Lung (tissue), 12 donors: ENCODE results near the gene ARHGEF40. TPM values are rescaled to one million over a fixed set of nuclear protein-coding genes. Genes with fewer than 3 reads are reported as not detected.

Experiments used
- ATAC-seq: fragments of 200-7000 bp; cut with Tn5 transposase; one replicate; pipeline ENCODE4 v1.9.1; 2020; ENCODE audit warnings: moderate number of reproducible peaks; ENCODE audit not compliant: insufficient read depth, low FRiP score
- DNase-seq, 3 donors: peaks; one replicate each; pipeline ENCODE4 v3.0.0-alpha.2; 2013 to 2017
- H3K27ac ChIP-seq, 2 donors: one replicate each; pipeline ENCODE4 v1.5.1; 2013; ENCODE audit warnings: mild to moderate bottlenecking in 2 of 2, moderate library complexity in 2 of 2, control low read depth in 1 of 2, inconsistent platforms in 1 of 2, low read depth in 1 of 2, low read length in 1 of 2
- H3K27me3 ChIP-seq, 3 donors: one replicate each; pipeline ENCODE4 v1.5.1; 2013; ENCODE audit warnings: low read length in 2 of 3; ENCODE audit not compliant: control insufficient read depth in 3 of 3, insufficient read depth in 3 of 3
- H3K36me3 ChIP-seq, 4 donors: one replicate each; pipeline ENCODE4 v1.5.1; 2013; ENCODE audit warnings: low read length in 4 of 4, mild to moderate bottlenecking in 1 of 4, moderate library complexity in 1 of 4; ENCODE audit not compliant: control insufficient read depth in 4 of 4, insufficient read depth in 4 of 4
- H3K4me1 ChIP-seq, 5 donors: one replicate each; pipeline ENCODE4 v1.5.1; 2013; ENCODE audit warnings: low read length in 5 of 5, mild to moderate bottlenecking in 2 of 5, moderate library complexity in 1 of 5; ENCODE audit not compliant: control insufficient read depth in 5 of 5, insufficient read depth in 5 of 5
- H3K4me3 ChIP-seq: one replicate; pipeline ENCODE4 v1.5.1; 2013; ENCODE audit warnings: mild to moderate bottlenecking, control low read depth, moderate library complexity
- H3K9ac ChIP-seq, 2 donors: one replicate each; pipeline ENCODE4 v1.5.1; 2013; ENCODE audit warnings: low read length in 2 of 2, control low read depth in 1 of 2; ENCODE audit not compliant: insufficient read depth in 1 of 2
- H3K9me3 ChIP-seq, 4 donors: one replicate each; pipeline ENCODE4 v1.5.1; 2013; ENCODE audit warnings: low read length in 3 of 4, mild to moderate bottlenecking in 1 of 4, moderate library complexity in 1 of 4; ENCODE audit not compliant: control insufficient read depth in 4 of 4, insufficient read depth in 3 of 4
- WGBS, 2 donors: extraction: QIAGEN DNeasy Blood & Tissue Kit; methylation state at CpG; one replicate each; pipeline ENCODE4 v1.1.7; 2013; 5-methylcytosine and 5-hydroxymethylcytosine counted together
- polyA plus RNA-seq, 2 donors: library from polyadenylated mRNA; stranded (reverse); fragments of 200-250 nt; gene quantifications; one replicate each; pipeline ENCODE4 v1.2.1, GENCODE V29; 2013
- total RNA-seq, 2 donors: library from RNA; depleted of rRNA in 1 of 2; stranded (reverse); fragments of >200 nt in 1 of 2; gene quantifications; one replicate each; pipeline ENCODE4 v1.2.1, GENCODE V29; 2014 to 2021
- TF ChIP-seq, protein P1 (sequence below): IDR thresholded peaks from 2 replicates; pipeline ENCODE4 v1.5.1; 2012; ENCODE audit warnings: mild to moderate bottlenecking; ENCODE audit errors: control extremely low read depth, extremely low read depth
- donor health status: control.
- donor health status: control.
- donor health status: Bipolar disorder and iron deficiency.
- donor health status: healthy.
- donor health status: DM: yes; HTN: yes; CAD: no.

ARHGEF40 gene
- total and polyA plus RNA-seq, 4 donors: 13.1 to 48.6 (median 27.3) TPM

DNA sequence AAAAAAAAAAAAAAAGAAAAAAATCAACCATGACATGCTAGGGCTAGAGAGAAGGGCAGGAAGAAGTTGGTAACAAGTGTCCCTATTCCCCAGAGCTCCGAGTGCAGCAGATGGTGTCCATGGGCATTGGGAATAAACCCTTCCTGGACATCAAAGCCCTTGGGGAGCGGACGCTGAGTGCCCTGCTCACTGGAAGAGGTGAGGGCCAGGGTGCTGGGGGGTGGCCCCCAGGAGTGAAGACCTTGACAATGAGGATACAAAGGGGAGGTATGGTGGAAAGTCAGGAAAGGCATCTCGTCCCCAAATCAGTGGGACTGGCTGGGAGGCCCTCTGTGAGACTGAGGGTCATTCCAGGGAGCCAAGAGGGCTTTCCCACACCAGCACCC, 16.8 kb downstream of the ARHGEF40 start:
- Histone ChIP-seq H3K9ac (peak overlapping the region in 1 of 2 donors; percentile 3), H3K4me3 (no peak overlapping the region), H3K27me3 (no peaks in the 10 kb centered on the region), H3K27ac (peak overlapping the region in 1 of 2 donors; percentile 54), H3K4me1 (no peaks in the 10 kb centered on the region), H3K36me3 (peaks cover 17 to 60% (median 45%) of the 10 kb centered on the region in 4 donors), H3K9me3 (no peaks in the 10 kb centered on the region)
- ATAC-seq (no peak), DNase-seq (no peak)
- TF ChIP-seq, protein P1, sequence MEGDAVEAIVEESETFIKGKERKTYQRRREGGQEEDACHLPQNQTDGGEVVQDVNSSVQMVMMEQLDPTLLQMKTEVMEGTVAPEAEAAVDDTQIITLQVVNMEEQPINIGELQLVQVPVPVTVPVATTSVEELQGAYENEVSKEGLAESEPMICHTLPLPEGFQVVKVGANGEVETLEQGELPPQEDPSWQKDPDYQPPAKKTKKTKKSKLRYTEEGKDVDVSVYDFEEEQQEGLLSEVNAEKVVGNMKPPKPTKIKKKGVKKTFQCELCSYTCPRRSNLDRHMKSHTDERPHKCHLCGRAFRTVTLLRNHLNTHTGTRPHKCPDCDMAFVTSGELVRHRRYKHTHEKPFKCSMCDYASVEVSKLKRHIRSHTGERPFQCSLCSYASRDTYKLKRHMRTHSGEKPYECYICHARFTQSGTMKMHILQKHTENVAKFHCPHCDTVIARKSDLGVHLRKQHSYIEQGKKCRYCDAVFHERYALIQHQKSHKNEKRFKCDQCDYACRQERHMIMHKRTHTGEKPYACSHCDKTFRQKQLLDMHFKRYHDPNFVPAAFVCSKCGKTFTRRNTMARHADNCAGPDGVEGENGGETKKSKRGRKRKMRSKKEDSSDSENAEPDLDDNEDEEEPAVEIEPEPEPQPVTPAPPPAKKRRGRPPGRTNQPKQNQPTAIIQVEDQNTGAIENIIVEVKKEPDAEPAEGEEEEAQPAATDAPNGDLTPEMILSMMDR: no peak
- WGBS, 2 donors: 88 to 91% methylated on average over 4 of the region's 4 CpGs

DNA sequence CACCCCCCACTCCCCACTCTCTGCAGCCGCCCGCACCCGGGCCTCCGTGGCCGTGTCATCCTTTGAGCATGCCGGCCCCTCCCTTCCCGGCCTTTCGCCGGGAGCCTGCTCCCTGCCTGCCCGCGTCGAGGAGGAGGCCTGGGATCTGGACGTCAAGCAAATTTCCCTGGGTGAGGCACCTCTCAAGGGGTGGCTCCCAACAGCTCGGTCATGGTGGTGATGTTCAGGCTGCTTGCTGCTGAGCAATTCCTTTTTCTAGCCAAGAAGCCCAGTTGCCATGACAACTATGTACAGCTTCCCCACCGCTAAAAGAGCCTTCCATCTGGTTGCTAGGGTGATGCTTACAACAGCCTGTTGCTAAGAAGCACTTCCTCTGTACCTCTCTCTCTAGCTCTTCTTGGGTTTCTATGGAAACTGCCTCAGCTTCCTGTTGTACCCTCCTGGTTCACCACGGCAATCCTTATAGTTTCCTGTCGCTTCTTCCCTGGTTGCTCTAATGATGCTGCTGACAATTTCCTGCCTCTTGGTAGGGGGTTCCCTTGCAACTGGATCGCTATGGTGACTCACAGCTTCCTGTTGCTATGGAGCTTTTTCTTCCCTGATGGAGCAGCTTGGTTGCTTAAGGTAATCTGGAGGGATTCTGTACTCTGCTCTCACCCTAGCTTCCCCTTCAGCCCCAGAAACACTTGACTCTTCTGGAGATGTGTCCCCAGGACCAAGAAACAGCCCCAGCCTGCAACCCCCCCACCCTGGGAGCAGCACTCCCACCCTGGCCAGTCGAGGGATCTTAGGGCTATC, 17.4 kb downstream of the ARHGEF40 start:
- Histone ChIP-seq H3K9me3 (peaks cover 0 to 2% (median 0%) of the 10 kb centered on the region in 4 donors), H3K4me1 (no peaks in the 10 kb centered on the region), H3K4me3 (no peak overlapping the region), H3K27me3 (no peaks in the 10 kb centered on the region), H3K27ac (peak overlapping the region in 1 of 2 donors; percentile 54), H3K36me3 (peaks cover 15 to 54% (median 41%) of the 10 kb centered on the region in 4 donors), H3K9ac (no peak overlapping the region)
- ATAC-seq: peak; percentile 20
- DNase-seq: peak; percentile 60 to 71 (median 68)
- TF ChIP-seq, protein P1: no peak
- 50 to 63% methylated on average over 19 of the region's 19 CpGs for WGBS, 2 donors

DNA sequence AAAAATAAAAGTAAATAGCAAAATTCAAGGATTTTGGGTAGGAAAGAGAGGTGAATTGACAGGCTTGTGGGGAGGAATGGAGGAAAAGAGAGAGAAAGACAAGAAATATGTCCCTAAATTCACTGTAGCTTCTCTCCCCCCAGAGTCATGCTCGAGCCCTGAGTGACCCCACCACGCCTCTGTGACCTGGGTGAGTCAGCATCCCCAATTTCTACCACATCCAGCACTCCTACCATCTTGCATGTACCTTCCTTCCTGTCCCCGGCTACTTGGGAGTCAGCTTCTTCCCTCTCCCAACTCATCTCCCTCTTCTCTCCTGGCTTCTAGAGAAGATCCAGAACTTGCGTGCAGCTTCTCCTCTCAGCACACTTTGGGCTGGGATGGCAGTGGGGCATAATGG, 18.6 kb downstream of the ARHGEF40 start:
- Histone ChIP-seq H3K4me1 (peaks cover 0 to 1% (median 0%) of the 10 kb centered on the region in 5 donors), H3K27ac (no peak overlapping the region), H3K27me3 (no peaks in the 10 kb centered on the region), H3K4me3 (no peak overlapping the region), H3K9ac (no peak overlapping the region), H3K36me3 (peaks cover 14 to 48% (median 39%) of the 10 kb centered on the region in 4 donors), H3K9me3 (peaks cover 0 to 2% (median 0%) of the 10 kb centered on the region in 4 donors)
- no peak for ATAC-seq
- 78 to 82% methylated on average over 4 of the region's 4 CpGs for WGBS, 2 donors
- TF ChIP-seq, protein P1: no peak
- no peak for DNase-seq
